AG04449 (cell line): ENCODE data around the gene SLC27A4.

Experiments used
- CTCF ChIA-PET: fragments of 350-600 bp; formaldehyde crosslinking; extraction: SDS; loops from one replicate; lab custom pipeline; 2021; ENCODE audit warnings: antibody characterized with exemption; lab: Yijun Ruan, JAX
- POLR2A ChIA-PET: fragments of 400-600, 350-600 bp; formaldehyde crosslinking; extraction: SDS; loops from one replicate; lab custom pipeline; 2020; ENCODE audit warnings: antibody characterized with exemption, inconsistent platforms; lab: Yijun Ruan, JAX
- DNase-seq: peaks from one replicate; pipeline ENCODE4 v3.0.0-alpha.2; 2010; ENCODE audit warnings: low read depth, low spot score
- H3K4me3 ChIP-seq: 2 replicates; pipeline ENCODE4 v1.5.1; 2011; ENCODE audit warnings: low read depth, mild to moderate bottlenecking, control low read depth, low read length
- CTCF ChIP-seq: IDR thresholded peaks from one replicate; pipeline ENCODE4 v1.5.1; 2011; ENCODE audit warnings: mild to moderate bottlenecking, moderate library complexity, low read length, control low read depth, inconsistent platforms; ENCODE audit not compliant: insufficient read depth; ENCODE audit errors: missing control alignments

SLC27A4 gene

DNA sequence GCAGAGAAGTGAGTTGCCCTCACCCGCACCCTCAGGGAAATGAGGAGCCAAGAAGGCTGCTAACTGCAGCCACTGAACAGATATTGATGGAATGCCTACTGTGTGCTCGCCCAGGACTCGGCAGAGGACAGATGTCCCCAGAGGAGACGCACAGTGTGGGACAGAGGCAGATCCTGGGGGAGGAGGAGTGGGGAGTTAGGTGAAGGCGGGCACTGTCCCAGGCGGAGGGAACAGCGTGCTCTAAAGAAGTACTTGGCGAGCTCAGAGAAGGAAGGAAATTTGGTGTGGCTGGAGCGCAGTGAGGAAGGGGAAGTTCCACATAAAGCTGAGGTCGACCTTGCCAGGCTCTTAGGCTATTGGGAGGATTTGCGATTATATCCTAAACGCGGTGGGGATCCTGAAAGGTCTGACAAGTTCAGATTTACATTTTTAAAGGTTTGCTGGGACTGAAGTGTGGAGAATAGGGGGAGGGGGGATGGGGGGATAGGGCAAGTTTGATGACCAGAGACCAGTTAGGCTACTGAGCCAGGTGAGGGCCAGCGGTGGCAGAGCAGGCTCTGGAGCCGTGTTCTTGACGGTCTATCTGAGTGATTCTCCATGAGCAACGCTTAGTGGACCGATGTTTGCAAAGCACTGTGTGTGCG lies 56.8 kb downstream of the SLC27A4 start:
- POLR2A ChIA-PET: interaction anchor here (0.7 to 1.2 kb wide), 3 partner anchors 23 to 60 kb away, joined by 3 to 5 read pairs (median 4); partner anchors contain the start of gene URM1
- no peak for DNase-seq
- no peak overlapping the region for H3K4me3 ChIP-seq
- no peak for TF ChIP-seq CTCF
- CTCF ChIA-PET: interaction anchor here (0.8 to 2.2 kb wide), 7 partner anchors 9 to 104 kb away, joined by 3 to 6 read pairs (median 3); no protein-coding TSS in a partner anchor

DNA sequence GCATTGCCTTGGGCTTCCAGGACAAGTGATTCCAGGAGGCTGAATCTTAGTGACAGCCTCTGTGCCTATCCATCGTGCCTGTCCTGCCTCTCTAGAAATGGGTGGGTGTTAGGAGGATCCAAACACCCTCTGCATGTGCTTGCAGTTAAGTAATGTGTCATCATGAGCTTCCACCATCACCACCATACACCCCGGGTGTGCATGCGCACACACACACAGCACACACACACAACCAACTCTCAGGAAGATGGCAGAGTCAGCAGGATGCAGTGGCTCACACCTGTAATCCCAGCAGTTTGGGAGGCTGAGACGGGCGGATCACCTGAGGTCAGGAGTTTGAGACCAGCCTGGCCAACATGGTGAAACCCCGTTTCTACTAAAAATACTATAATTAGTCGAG lies 57.5 kb downstream of the SLC27A4 start:
- H3K4me3 ChIP-seq: no peak overlapping the region
- no peak for DNase-seq
- no peak for TF ChIP-seq CTCF
- ChIA-PET POLR2A (interaction anchor here (1.1 kb wide), 1 partner anchor 59 kb away, joined by 4 read pairs; no protein-coding TSS in a partner anchor), CTCF (interaction anchor here (0.8 to 2.2 kb wide), 6 partner anchors 8 to 105 kb away, joined by 3 to 6 read pairs (median 3); no protein-coding TSS in a partner anchor)

DNA sequence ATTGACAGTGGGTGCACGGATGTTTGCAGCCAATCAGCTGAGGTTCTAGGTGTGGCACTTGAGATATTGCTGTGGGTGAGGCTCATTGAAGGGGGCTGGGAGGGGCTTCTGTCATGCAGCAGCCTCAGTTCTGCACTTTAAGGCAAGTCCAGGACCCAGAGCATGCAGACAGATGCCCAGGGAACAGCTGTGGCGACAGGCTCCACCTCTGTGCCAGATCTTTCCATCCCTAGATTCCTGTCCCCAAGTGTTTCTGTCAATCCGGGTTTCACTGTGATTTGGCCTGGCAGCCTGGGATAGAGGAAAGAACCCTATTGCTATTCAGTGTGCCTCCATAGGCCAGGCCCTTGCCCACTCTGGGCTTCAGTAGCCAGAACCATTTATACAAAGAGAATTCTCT lies 59.5 kb downstream of the SLC27A4 start:
- TF ChIP-seq CTCF: no peak
- no peak for DNase-seq
- POLR2A ChIA-PET: interaction anchor here (0.6 kb wide), 1 partner anchor 161 kb away, joined by 3 read pairs; no protein-coding TSS in a partner anchor
- CTCF ChIA-PET: interaction anchor here (1.5 to 2.3 kb wide), 2 partner anchors 10 to 19 kb away, joined by 6 to 12 read pairs; no protein-coding TSS in a partner anchor
- no peak overlapping the region for H3K4me3 ChIP-seq

DNA sequence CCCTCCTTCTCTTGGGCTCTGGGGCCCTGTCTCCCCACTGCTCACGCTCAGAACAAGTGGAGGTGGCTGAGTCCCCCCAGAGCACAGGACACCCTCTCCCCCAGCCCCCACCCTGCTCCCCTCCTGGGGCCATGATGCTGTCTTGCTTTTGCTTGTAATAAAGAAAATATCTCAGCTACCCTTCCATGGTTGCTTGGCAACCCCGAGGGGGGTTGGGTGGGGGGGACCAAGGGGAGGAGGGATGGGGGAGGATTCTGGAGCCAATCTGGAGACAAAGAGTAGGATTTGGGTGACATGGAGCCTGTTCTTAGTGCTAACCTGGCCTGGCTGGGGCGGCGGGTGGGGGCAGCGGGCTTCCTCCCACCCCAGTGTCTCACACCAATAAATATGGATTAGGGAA lies 64.2 kb downstream of the SLC27A4 start:
- ChIA-PET POLR2A (no interaction called here), CTCF (interaction anchor here (1.5 to 4.0 kb wide), 2 partner anchors 15 to 43 kb away, joined by 3 to 17 read pairs; no protein-coding TSS in a partner anchor)
- no peak overlapping the region for H3K4me3 ChIP-seq

GRCh38 chr9:128405077-128405779 lies 64.9 kb downstream of the SLC27A4 start:
- DNase-seq: no peak
- no peak for TF ChIP-seq CTCF
- POLR2A ChIA-PET: no interaction called here
- no peak overlapping the region for H3K4me3 ChIP-seq
- CTCF ChIA-PET: interaction anchor here (1.5 to 7.5 kb wide), 3 partner anchors 14 to 44 kb away, joined by 3 to 80 read pairs (median 17); partner anchors contain the start of gene CERCAM

More for the DNA sequence above, 64.2 kb downstream of the SLC27A4 start:
- TF ChIP-seq CTCF: no peak
- no peak for DNase-seq
